Activated effector memory CD4-positive, alpha-beta T cell treated with anti-CD3 and anti-CD28 coated beads, Interleukin-2, amount 50 U/mL, for 16 hours (primary cell): Measurements from ENCODE around the gene MYH8.

Experiments used
- DNase-seq: peaks from one replicate; pipeline ENCODE4 v3.0.0-alpha.2; 2020

MYH8 gene

DNA sequence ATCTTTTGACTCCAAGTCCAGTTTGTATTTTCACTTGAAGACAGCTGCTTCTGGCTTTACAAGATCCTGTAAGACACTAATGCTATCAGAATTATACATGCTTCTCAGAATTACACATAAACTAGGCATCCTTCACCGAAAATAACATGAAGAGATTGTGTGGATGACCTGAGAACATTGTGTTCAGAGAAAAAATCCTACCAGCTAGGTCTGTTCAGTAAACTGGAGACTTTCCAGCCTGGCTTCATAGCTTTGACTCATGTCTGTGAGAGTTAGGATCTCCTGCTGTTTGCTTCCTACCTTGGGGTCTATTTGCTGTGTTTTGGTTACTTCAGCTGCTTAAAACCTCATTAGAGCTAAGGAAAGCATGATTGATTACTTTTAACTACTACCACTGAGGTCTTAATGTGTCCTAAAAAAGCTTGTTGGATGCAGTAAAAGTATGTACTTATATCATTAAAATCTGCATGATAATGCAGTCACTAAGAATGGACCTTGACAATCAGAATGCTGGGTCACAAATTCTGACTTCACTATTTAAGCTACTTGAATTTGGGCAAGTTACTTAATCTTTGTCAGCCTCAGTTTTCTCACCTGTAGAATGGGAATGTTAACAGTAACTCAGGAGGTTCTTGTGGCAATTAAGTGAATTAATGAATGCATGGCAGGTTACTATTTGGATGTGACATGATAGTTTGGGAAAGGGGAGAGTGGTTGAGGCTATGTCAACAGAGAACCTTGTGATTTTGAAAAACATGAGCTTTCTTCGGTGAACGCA, 40.9 kb downstream of the MYH8 start:
- no peak for DNase-seq

DNA sequence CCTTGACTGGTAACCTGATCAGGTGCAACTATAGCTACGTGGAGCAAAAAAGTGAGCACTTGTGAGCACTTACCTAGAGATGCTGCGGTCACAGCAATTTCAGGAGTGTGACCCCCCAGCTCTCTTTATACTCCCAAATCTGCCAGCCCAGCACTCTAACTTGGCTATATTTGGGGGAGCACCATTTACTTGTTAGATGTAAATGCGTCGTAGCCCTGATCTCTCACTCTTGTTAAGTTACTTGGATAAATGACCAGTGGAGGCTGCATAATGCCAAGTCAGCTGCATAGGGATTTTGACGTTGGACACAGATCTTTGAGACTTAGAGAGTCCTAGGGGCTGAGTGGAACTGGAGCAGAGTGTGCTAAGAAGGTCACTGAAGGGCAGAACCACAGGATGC, 48.8 kb downstream of the MYH8 start, which contains the start of gene MYH13:
MYH13 (minus strand) TSS at position 101 of the 400 bp plus-strand sequence. CDS start 8,476 bp downstream, outside the sequence.
- no peak for DNase-seq

DNA sequence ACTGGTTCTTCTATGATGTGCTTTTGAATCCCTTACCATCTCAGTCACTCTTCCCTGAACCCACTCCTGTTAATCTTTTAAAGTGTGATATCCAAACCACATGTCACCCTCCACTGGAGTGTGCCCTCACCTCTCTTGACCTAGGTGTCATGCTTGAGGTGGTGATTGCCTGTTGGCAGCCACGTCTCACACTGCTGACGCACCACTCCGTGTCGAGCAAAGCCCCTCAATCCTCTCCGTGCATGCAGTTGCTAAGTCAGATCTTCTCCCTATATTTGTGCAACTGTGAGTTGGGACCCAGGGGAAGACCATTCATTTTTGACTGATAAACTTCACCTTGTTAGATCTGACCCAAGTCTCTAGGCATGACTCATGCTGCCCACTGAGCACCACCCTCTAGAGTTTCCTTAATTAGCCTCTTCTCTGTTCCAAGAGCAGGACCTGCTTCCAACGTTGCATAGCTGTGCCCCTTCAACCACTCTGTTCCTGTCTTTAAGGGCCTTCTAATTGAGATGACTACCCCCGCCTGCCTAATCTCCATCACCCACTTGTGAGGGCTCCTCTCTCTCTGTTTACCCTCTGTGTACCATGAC, 51.6 kb downstream of the MYH8 start:
- no peak for DNase-seq

DNA sequence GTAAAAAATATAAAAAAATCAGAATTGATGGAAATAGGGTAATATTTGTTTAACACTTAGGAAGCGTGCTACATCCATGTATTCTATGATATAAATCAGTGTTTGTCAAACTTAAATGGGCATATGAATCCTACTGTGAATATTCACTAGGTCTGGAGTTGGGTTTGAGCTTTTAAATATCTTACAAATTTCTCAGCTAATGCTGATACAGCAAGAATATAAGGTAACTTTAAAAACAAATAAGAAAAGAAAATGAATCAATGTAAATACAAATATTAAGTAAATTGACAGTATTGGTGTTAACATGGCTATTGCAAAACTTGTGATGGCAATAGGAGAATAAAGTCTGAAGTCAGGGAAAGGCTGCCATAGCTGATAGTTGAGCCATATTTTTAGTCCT, 52.5 kb downstream of the MYH8 start:
- DNase-seq = no peak

DNA sequence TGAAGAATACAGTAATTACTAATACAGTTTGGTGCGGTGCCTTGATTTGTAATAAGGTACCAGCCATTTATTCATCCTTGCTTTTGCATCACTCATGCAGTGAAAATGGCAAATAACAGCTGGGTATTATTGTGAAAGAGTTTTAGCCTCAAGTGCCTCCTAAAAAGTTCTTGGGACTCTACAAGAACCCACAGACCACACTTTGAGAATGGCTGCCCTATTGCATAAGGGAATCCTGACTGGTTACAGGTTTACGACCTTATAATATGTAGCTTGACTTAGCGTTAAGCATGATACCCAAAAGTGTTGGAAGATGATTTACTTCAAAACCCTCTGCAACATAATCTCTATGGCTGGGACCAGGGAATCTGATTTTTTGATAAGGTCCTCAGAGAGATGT, 53.2 kb downstream of the MYH8 start:
- no peak for DNase-seq

DNA sequence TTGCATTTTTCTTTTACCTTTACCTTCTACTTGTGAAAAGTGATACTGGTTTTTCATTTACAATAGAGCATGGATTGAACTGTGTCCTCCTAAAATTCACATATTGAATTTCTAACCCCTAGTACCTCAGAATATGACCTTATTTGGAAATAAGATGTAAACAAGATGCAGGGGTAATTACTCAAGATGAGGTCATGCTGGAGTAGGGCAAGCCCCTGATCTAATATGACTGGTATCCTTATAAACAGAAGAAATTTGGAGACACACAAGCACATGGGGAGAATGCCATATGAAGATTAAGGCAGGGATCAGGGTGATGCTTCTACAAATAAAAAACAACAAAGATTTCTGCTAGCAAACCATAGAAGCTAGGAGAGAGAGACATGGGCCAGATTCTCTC, 61.2 kb downstream of the MYH8 start:
- no peak for DNase-seq

GRCh38 chr17:10357768-10358167, 64.0 kb downstream of the MYH8 start:
- DNase-seq = no peak

DNA sequence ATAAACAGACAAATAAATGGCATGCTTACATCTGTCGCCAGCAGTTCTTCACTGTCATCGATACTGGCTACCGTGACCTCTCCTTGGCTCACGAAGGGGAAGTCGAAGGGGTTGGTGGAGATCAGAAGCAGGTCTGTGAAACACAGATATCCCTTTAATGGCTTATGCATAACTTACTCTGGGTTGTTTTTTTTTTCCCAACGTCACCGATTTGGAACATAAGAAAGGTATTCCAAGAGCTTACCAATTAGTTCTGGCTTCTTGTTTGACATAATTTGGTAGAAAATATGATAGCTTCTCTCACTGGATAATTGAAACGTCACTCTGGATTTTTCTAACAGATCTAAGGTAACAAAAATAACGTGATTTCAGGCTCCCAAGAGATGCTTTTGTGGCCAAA, 67.1 kb downstream of the MYH8 start:
- DNase-seq = no peak

DNA sequence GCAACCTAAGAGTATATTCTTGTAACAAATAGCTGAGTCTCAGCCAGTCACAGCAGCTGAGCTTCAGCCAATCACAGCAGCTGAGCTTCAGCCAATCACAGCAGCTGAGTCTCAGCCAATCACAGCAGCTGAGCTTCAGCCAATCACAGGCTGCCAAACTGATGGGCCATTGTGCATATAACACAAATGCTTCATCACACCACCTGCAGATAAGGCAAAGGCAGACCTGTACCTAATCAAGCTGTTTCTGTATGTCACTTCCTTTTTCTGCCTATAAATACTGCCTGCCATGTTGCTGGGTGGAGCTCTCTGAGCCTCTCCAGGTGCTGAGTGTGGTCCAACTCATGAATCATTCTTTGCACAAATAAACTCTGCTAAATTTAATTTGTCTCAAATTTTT, 68.9 kb downstream of the MYH8 start:
- no peak for DNase-seq

DNA sequence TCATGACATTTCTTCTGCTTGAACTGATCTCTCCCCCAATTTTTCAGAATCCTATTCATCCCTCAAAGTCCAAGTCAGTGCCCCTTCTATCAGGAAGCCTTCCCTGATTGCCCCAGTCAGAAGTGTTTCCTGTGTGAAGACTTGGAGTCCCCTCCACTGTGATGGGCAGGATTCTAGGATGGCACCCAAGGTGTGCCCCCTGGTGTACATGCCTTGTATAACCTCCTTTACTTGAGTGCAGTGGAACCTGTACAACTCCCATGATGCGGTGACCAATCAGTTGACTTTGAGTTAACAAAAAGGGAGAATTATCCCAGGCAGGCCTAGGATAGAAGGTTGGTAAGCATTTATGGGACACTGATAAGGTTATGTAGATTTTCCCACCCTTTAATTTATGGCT, 72.3 kb downstream of the MYH8 start:
- DNase-seq = no peak

- no peak for DNase-seq
Observed at GRCh38 chr17:10344816-10345215, 76.9 kb downstream of the MYH8 start.
